Limb (tissue), 2 donors: ENCODE results near the gene ARPC2.
"Not testable (repeated sequence)": the region's sequence is repeated elsewhere in the genome, so short reads cannot be mapped to it uniquely, and the experiment has no call there.

ENCODE experiments used
- DNase-seq, 2 donors: peaks; one replicate each; pipeline ENCODE4 v3.0.0-alpha.2; 2016; ENCODE audit errors: extremely low spot score in 2 of 2

The ARPC2 gene

DNA sequence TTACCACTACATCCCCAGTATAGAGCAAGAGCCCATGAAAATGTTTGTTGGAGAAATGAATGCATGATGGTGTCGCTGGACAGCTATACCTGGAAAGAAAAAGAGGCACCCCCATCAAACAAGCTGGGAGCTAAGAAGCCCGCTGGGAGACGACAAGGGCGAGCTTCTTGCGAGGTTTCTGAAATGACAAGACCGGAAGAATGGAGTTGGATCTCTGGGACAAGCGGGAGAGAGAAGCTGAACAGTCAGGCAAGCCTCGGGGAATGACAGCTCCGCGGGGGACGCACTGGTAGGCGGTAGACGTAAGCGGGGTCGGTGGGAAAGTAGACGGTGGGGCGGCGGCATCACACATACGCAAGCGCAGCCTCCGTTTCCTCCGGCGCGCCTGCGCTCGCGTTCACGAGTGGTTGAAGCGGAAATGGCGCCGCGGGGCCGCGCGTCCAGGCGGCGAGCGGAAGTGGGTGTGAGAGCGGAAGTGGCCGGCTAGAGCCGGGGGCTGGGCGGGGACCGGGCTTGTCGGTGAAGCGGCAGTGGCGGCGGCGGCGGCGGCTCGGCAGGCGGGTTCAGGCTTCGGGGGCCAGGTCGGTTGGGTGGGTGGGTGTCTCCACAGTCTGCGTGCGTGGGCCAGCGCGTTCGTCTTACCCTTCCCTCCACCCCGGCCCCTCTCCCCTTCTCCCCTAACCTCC lies at the start of gene ARPC2:
Gene ARPC2, plus strand, starts transcription at position 516 of the 686 bp plus-strand sequence. CDS start 282 bp downstream, outside the sequence.
- peak; percentile 95 to 98 for DNase-seq

GRCh38 chr2:218168016-218168415 lies 49.0 kb upstream of the ARPC2 start:
- no peak for DNase-seq

- peak in 1 of 2 donors; percentile 48 for DNase-seq
Observed at GRCh38 chr2:218168635-218169462, 48.1 kb upstream of the ARPC2 start.

DNA sequence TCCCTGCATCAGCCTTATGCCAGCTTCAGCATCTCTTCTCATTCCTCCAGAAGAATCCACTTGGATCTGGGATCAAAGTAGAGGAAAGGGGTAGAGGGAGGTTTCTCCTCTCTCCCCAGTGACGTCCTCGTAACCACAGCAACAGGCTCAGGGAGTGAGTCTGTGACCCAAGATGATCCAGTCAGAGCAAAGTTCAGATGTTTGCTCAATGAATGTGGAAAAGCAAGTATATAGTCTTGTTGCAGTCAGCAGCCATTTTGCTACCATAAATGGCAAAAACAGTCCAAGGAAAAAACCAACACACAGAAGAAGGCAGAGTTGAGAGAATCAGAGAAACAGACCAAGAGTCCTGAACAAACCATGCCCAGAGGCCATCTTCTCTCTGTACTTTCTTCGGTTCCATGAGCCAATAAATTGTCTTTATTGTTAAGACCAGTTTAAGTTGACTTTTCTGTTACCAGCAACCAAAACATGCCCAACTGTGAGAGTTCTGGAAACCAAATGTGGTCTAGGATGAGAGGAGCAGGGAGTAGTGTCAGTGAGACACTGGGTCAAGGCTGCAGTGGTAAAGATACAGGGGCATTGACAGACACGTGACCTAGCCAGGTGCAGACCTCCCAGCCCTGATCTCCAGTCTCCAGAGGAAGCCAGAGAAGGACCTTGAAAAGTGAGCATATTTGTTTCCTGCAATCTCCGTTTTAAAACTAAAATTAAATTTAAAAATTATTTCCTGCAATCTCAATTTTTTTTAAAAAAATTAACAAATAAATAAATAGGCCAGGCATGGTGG lies 47.0 kb upstream of the ARPC2 start:
- no peak for DNase-seq

DNA sequence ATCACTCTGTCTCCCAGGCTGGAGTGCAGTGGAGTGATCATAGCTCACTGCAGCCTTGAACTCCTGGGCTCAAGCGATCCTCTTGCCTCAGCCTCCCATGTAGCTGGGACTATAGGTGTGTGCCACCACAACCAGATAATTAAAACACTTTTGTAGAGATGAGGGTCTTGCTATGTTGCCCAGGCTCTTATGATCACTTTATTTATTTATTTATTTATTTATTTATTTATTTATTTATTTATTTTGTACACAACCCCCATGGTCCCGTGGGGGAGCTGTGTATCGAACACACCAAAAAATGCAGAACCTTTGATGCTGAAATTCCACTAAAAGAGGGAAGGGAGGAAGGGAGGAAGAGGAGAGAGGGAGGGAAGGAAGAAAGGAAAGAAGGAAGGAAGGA lies 45.2 kb upstream of the ARPC2 start:
- not testable (repeated sequence) for DNase-seq

DNA sequence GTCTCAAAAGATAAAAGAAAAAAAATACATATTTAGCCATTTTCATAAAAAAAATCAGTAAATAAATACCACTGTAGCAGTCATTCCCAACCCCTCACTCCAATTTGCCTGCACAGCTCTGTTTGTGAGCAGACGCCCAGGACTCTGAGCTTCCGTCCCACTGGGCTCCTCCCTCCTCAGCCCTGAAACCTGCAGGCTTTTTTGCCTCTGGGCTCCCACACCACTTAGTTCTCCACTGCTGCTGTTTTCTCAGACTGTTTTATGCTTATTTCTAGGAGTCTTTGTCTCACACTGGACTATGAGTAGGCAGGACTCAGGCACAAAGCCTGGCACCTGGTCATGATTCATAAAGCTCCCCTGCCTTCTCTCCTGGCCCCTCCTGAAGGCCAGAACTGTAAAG lies 44.1 kb upstream of the ARPC2 start:
- DNase-seq: no peak

DNA sequence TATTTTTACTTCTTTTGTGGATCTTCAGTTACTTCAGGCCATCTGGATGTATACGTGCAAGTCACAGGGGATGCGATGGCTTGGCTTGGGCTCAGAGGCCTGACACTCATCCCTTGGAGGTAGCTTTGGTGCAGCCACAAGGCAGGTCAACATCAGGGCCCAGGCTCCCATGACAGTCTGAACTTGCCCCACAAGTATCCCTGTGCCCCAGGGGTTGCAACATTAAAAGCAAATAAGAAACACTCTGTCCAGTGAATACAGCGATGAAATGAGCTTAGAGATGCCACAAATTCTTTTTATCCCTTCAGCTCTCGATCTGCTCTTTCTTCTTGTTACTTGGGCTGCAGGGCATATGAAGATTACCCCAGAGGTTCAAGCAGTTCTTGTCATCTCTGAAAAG lies 37.2 kb upstream of the ARPC2 start:
- DNase-seq: no peak

DNA sequence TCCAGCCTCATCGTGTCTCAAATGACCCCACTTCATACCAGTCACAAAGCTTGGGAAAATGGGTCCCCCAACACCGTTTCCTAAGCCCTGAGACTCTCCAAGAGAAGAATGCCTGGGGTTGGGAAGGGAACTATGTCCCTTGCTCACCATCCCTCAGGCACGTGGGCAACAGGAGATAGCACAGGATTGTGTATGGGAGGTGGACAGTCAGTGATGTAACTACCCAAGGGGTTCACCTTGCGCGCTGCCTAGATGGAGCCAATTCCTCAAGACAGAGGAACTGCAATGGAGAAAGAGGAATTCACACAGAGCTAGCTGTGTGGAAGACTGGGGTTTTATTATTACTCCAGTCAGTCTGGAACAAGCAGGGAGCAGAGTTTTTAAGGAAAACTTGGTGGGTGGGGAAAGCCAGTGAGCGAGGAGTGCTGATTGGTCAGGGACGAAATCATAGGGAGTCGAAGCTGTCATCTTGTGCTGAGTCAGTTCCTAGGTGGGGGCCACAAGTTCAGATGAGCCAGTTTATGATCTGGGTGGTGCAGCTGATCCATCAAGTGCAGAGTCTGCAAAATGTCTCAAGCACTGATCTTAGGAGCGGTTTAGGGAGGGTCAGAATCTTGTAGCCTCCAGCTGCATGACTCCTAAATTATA lies 36.4 kb upstream of the ARPC2 start:
- no peak for DNase-seq

DNA sequence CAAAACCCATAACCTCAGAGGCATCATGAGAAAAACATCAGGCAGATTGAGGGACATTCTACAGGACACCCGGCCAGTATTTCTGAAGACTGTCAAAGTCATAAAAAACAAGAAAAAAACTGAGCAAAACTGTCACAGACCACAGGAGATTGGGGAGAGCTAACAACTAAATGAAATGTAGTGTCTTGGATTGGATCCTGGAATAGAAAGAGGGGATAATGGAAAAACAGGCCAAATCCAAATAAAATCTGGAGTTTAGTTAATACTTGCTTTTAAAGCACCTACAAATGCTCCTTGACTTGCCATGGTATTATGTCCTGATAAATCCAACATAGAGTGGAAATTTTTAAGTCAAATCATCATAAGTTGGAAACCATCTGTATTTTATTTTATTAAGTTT lies 32.7 kb upstream of the ARPC2 start:
- DNase-seq: peak in 1 of 2 donors; percentile 17

DNA sequence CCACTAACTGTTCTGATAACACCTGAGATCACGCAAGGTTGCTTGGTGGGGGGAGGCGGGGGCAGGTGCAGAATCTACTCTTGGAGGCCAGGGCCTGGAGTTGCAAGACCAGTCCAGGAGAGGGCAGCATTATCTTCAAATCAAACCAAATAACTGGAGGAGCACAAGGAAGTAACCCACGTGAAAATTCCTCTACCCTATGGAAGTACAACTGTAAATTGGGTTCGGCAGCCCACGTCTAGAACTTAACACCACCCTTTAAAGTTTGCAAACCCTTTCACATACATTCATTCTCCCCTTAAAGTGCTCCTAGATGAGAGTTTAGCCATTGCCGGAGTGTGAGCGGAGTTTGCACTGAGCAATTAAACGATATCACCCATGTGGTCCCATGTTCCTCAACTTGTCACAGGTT lies 30.6 kb upstream of the ARPC2 start:
- peak; percentile 47 to 59 for DNase-seq

DNA sequence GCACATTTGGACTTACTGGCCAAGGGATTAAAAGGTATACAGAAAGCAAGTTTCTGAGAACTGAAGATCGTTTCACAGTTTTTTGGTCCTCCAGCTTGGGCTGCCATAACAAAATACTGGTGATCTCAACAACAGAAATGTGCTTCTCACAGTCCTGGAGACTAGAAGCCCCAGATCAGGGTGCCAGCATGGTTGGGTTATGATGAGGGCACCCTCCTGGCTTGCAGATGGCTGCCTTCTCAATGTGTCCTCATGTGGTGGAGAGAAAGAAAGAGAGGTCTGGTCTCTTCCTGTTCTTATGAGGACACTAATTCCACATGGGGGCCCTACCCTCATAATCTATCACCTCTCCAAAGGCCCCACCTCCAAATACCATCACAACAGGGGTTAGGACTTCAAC lies 30.1 kb upstream of the ARPC2 start:
- no peak for DNase-seq

DNA sequence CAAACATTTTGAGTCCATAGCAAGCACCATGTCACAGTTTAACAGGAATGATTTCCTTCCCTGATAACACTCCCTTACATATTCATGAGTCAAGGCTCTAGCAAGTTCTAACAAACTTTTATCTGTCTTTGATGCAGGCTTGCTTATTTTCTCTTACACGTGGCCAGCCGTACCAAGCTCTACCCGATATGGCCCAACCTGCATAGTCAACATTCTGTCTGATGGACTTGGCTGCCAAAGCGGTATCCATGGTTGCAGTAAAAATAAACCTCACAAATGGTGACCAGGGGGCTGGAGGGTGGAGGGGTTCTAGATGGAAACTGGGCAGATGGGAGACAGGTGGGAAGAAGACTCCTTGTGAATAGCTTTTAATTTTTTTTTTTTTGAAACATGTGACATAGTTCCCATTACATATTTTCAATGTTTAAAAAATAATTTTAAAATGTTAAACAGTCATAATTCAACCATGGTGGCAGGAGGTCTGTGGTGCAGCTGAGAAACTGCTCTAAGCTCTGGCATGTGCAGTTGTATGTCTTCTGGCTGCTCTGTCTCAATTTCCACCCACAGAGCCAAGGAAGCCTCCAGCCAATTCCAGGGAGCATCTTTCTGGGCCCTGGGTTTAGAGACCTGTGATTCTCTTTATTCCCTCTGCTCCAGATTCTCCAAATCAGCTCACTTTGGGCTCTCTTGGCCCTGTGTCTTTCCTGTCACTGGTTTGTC lies 29.5 kb upstream of the ARPC2 start:
- peak; percentile 50 to 59 for DNase-seq

- DNase-seq: peak in 1 of 2 donors; percentile 36
Observed at GRCh38 chr2:218188528-218188927, 28.5 kb upstream of the ARPC2 start.

GRCh38 chr2:218192902-218193430 lies 24.0 kb upstream of the ARPC2 start:
- DNase-seq: no peak

DNA sequence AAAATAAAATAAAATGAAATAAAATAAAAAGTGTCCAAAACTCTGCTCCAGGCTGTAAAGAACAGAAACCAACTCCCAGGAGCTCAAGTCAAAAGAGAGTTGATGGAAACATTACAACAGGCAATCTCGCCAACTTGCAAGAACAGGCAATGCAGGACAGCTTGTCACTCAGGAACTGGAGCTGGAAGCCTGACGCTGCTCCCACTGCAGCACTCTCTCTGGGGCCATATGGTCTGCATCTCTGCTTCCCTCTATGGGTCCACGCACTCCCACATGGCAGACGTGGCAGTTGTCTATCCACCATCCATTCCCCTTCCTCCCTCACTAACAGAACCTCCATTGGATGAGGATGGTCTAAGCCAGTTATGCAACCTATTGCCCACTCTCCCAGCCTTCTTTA lies 23.3 kb upstream of the ARPC2 start:
- DNase-seq: no peak

- DNase-seq: no peak
Observed at GRCh38 chr2:218194880-218195279, 22.1 kb upstream of the ARPC2 start.

DNA sequence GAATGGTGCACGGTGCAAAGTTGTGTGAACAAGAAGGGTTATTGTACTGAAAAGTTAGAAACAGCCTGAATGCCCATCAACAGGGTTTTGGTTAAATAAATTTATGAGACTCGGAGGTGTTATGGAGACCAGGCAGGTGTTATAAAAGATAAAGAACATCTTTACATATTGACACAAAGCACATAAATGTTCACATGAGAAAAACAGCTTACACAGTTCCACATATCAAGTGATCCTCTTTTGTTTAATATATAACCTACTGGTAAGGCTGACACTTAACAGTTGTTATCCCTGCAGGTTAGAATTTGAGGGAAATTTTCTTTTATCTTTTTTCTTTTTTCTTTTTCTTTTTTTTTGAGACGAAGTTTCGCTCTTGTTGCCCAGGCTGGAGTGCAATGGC lies 20.0 kb upstream of the ARPC2 start:
- no peak for DNase-seq

- DNase-seq: no peak
Observed at GRCh38 chr2:218202266-218202665, 14.7 kb upstream of the ARPC2 start.

DNA sequence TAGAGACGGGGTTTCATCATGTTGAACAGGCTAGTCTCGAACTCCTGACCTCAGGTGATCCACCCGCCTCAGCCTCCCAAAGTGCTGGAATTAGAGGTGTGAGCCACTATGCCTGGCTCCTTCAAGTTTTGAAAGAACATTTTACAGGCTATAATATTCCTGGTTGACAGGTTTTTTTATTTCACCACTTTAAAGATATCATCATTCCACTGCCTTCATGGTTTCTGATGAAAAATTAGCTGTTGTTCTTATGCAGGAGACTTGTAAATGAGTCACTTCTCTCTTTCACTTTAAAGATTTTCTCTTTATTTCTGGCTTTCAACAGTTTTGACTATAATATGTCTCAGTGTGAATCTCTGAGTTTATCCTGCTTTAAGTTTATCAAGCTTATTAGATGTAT lies 7.9 kb upstream of the ARPC2 start:
- no peak for DNase-seq

GRCh38 chr2:218214116-218214515 lies 2.9 kb upstream of the ARPC2 start:
- no peak for DNase-seq

DNA sequence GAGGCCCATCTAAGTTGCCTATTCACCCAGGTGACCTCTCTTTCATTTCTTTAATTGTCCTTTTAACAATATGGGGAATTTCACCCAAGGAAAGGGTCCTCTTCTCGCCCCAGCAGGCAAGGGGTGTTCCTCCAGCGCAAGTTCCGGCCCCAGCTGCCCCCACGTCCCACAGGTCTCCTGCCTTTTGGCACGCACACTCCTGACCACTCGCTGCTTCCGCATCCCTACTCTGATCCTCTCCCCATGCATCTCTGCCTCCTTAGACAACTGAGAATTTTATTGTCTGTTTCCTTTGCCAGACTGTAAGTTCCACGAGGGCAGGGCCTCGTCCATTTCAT lies 684 bp upstream of the ARPC2 start:
- no peak for DNase-seq
